ENCODE data around the gene NPAS3.

The NPAS3 gene

DNA sequence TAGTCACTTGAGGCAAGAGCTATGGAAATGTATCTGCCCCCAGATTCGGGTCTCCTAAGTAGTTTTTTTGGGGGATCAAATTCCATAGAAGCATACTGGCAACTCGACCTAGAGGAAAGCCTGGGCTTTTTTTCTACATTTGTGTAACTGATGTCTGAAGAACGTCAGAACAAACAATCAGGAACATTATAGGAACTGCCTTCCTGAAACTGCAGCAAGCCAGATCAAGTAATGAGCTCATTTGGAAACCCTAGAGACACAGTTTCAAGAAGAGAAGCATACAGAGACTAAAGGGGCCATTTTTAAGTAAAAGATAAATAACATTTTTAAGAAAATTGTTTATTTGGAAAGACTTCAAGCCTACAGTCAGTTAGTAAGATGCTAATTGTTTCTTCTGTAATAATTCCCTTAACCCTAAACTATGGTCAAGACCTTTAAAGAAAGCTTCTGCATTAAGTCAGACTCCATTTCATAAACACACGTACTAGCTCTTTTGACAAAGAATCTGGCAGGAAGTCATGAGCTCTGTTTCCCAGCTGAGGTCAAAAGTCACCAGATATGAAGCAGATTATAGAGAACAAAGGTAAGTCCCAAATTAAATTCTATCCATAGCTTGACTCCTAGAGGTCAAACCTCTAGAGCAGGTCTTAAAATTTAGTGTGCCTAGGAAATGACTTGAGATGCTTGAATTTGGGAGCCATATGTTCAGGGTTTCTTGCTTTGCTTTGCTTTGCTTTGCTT is 899.4 kb downstream of the NPAS3 start:
- no peak for DNase-seq (ENCODE audit: low read depth)

DNA sequence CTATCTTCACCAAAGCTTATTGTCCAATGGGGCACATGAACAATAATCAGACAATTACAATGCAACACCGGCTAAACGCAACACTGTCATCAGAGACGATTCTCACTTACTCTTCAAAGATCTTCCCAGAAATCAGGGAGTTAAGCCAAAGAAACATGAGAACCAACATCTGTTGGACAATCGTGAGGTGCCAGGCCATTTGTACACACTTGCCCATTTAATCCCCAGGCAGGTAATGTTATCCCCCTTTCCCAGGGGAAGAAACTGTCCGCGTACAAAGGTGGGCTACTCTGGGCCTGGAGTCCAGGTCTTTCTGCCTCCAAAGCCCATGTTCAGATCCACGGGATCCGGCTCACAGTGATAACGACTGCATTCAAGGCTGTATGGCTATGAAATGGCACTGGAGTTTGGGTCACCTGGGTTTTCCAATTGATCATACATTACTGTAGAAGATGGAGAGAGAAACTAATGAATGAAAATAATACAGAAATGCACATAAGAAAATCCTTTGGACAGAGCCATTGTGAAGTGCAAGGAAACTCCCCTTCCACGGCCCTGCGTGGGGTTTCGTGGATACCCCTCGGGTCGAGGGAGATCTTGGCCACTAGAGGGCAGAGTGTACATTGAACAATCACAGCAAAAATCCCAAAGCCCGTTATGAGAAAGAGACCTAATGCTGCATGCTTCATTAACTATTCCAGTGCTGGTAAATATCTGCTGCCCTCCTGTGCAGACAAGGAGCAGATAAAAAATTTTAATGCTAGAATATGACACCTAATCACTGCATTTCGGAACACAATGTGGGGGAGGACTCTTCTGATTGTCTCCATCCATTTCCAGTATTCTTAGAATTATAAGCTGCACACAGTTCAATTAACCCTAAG is 900.8 kb downstream of the NPAS3 start:
- no peak for DNase-seq (ENCODE audit: low read depth)

- DNase-seq (ENCODE audit: low read depth): no peak
Observed at GRCh38 chr14:33840797-33841196, 902.1 kb downstream of the NPAS3 start.

DNA sequence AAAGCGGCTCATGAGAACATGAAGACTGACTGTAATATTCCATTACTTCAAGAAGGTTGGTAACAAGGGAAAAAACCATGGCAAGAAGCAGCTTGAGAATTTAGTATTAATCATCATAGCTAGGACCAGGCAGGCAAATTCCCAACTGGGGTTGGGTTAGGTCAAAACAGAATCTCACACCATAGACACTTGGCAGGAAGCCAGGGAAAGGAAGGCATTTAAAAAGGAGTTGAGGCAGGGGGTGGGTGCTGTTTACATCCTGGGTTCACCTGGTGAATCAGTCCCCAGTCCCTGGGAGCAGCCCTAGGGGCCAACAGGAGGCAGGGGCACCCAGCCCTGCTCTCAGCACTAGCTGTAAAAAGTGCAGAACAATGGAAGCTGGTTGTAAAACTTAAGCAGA is 903.6 kb downstream of the NPAS3 start:
- no peak for DNase-seq (ENCODE audit: low read depth)

DNA sequence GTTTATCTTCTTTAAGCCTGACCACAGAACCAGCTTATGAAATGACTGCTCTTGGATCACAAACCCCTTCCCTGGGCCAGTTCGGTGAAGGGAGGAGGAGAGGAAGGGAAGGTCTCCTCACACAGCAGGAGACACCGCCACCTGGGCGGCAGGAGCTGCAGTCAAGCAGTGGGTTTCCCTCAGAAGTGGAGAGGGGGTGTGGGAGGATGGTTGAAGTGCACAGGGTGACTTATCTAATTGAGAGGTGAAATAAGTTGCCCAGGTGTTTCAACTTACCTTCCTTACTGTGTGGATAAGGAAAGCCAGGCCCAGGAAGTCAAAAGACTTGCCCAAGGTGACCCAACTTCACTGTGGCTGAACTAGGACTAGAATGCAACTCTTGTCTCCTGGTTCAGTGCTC is 905.4 kb downstream of the NPAS3 start:
- no peak for DNase-seq (ENCODE audit: low read depth)

GRCh38 chr14:33846100-33846824 is 907.6 kb downstream of the NPAS3 start:
- DNase-seq (ENCODE audit: low read depth): no peak

GRCh38 chr14:33847066-33847465 is 908.4 kb downstream of the NPAS3 start:
- no peak for DNase-seq (ENCODE audit: low read depth)

- DNase-seq (ENCODE audit: low read depth): no peak
Observed at GRCh38 chr14:33848009-33848408, 909.3 kb downstream of the NPAS3 start.

- DNase-seq (ENCODE audit: low read depth): no peak
Observed at GRCh38 chr14:33848706-33849454, 910.2 kb downstream of the NPAS3 start.

GRCh38 chr14:33849455-33849801 is 910.7 kb downstream of the NPAS3 start:
- no peak for DNase-seq (ENCODE audit: low read depth)

DNA sequence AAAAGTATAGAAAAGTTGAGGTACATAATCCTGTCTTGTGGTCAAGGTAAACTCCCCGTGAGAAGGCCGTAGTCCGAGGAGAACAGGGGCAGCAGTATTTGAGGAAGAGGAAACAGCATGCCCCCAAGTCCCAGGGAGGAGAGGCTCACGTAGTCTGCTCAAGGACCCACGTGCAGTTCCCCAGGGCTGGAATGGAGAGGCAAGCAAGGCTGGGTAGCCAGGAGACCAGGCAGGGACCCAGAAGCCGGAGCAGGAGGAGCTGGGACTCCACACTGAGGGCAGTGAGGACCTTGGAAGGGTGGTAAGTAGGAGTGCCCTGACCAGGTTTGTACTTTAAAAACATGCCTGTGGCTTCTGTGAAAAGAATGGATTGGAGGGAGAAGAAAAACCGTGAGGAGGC is 912.1 kb downstream of the NPAS3 start:
- no peak for DNase-seq (ENCODE audit: low read depth)

- no peak for DNase-seq (ENCODE audit: low read depth)
Observed at GRCh38 chr14:33851366-33851765, 912.7 kb downstream of the NPAS3 start.

DNA sequence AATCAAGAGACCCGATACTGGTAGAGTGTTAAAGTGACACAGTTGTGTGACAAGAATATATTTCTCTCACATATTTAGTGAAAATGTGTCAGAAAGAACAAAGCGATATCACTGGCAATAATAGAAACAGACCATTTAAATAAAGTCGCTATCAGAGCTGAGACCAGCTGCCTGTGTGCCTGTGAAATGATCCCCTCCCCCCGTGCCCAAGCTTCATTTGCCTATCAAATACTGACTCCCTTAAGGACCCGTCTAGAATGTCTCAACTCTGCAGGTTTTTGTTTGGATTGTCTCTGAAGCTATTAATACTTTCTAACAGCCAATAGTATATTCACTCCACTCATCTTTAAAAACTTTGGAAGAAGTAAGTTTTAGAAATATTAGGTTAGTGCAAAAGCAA is 913.3 kb downstream of the NPAS3 start:
- no peak for DNase-seq (ENCODE audit: low read depth)

All from stimulated activated CD8-positive, alpha-beta memory T cell treated with anti-CD3 and anti-CD28 coated beads, Interleukin-7, amount 100 ng/mL, for 24 hours (primary cell).